Psoas muscle (tissue), 8 donors: ENCODE results near the gene C17orf113. TPM values are rescaled to one million over a fixed set of nuclear protein-coding genes. Genes with fewer than 3 reads are reported as not detected.

Experiments
- ATAC-seq, 4 donors: fragments of 200-7000 bp; cut with Tn5 transposase; one replicate each; pipeline ENCODE4 v1.9.1; 2020; ENCODE audit warnings: moderate library complexity in 3 of 4, mild to moderate bottlenecking in 2 of 4
- DNase-seq, 2 donors: peaks; one replicate each; pipeline ENCODE4 v3.0.0-alpha.2; 2020
- H3K27ac ChIP-seq: fragments of 200-600 bp; one replicate; pipeline ENCODE4 v1.8.0; 2022
- H3K27me3 ChIP-seq, 3 donors: fragments of 200-600 bp in 1 of 3; one replicate each; pipeline versions ENCODE4 v1.6.1 to v1.8.0; 2013 to 2022; ENCODE audit warnings: low read length in 2 of 3, mild to moderate bottlenecking in 2 of 3, moderate library complexity in 1 of 3; ENCODE audit not compliant: insufficient read depth in 3 of 3
- H3K36me3 ChIP-seq, 2 donors: fragments of 200-600 bp in 1 of 2; one replicate each; pipeline versions ENCODE4 v1.6.1 to v1.8.0; 2013 to 2022; ENCODE audit warnings: low read depth in 1 of 2, mild to moderate bottlenecking in 1 of 2, moderate library complexity in 1 of 2; ENCODE audit not compliant: insufficient read depth in 1 of 2
- H3K4me1 ChIP-seq: fragments of 200-600 bp; one replicate; pipeline ENCODE4 v1.8.0; 2022
- H3K4me3 ChIP-seq: fragments of 200-600 bp; one replicate; pipeline ENCODE4 v1.8.0; 2022; ENCODE audit warnings: mild to moderate bottlenecking
- H3K9me3 ChIP-seq: fragments of 200-600 bp; one replicate; pipeline ENCODE4 v1.8.0; 2022
- WGBS, 3 donors: extraction: QIAGEN DNeasy Blood & Tissue Kit; methylation state at CpG; one replicate each; pipeline versions ENCODE4 v1.1.6 to v1.1.7; 2013; 5-methylcytosine and 5-hydroxymethylcytosine counted together
- intact Hi-C, 2 donors: fragments of 100-400 bp; cut with DNase I; formaldehyde crosslinking; loops; one replicate each; pipeline versions ENCODE4 v1.11.0 to v1.14.2; 2022
- polyA plus RNA-seq, 3 donors: library from polyadenylated mRNA; stranded (reverse); fragments of 200-250 nt; gene quantifications; one replicate each; pipeline ENCODE4 v1.2.3, GENCODE V29; 2013
- total RNA-seq, 4 donors: library from RNA; stranded (reverse); fragmentation: NEBNext Ultra II Directional in 2 of 4; extraction: Animal tissue kit (Norgen Biotek cat#: 25700) in 2 of 4; gene quantifications; one replicate each; pipeline versions ENCODE4 v1.2.1 to v1.2.4, GENCODE V29; 2021 to 2023
- TF ChIP-seq, protein P1 (sequence below): fragments of 200-600 bp; IDR thresholded peaks from one replicate; pipeline ENCODE4 v1.8.0; 2022; ENCODE audit warnings: antibody characterized with exemption
- donor health status: healthy with polysubstance abuse.
- donor health status: DM: no; HTN: no; CAD: no; lungs with moderate emphysema.
- donor health status: Bipolar disorder and iron deficiency.
- donor health status: healthy.
- donor health status: DM: yes; HTN: yes; CAD: no.
- donor health status: DM: no; HTN: no; CAD: no.
- donor health status: DM: no; HTN: no; CAD: no.
- donor health status: DM: yes; HTN: yes; CAD: no.

Gene C17orf113
- total and polyA plus RNA-seq, 7 donors, result 0.08 to 1.2 (median 0.56) TPM

- TF ChIP-seq, protein P1, sequence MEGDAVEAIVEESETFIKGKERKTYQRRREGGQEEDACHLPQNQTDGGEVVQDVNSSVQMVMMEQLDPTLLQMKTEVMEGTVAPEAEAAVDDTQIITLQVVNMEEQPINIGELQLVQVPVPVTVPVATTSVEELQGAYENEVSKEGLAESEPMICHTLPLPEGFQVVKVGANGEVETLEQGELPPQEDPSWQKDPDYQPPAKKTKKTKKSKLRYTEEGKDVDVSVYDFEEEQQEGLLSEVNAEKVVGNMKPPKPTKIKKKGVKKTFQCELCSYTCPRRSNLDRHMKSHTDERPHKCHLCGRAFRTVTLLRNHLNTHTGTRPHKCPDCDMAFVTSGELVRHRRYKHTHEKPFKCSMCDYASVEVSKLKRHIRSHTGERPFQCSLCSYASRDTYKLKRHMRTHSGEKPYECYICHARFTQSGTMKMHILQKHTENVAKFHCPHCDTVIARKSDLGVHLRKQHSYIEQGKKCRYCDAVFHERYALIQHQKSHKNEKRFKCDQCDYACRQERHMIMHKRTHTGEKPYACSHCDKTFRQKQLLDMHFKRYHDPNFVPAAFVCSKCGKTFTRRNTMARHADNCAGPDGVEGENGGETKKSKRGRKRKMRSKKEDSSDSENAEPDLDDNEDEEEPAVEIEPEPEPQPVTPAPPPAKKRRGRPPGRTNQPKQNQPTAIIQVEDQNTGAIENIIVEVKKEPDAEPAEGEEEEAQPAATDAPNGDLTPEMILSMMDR, result no peak
- no peaks in the 10 kb centered on the region for H3K9me3 ChIP-seq
- H3K4me1 ChIP-seq, result no peaks in the 10 kb centered on the region
- ATAC-seq (no peak), DNase-seq (no peak)
- WGBS, 3 donors, result 86 to 92% (median 90%) methylated on average over 8 of the region's 8 CpGs
- intact Hi-C loops, result no loop called here
- no peak overlapping the region for H3K27ac ChIP-seq
- no peaks in the 10 kb centered on the region for H3K27me3 ChIP-seq
- H3K4me3 ChIP-seq, result no peak overlapping the region
- H3K36me3 ChIP-seq, result no peaks in the 10 kb centered on the region
Observed at GRCh38 chr17:42088736-42089135, 38.3 kb upstream of the C17orf113 start.

DNA sequence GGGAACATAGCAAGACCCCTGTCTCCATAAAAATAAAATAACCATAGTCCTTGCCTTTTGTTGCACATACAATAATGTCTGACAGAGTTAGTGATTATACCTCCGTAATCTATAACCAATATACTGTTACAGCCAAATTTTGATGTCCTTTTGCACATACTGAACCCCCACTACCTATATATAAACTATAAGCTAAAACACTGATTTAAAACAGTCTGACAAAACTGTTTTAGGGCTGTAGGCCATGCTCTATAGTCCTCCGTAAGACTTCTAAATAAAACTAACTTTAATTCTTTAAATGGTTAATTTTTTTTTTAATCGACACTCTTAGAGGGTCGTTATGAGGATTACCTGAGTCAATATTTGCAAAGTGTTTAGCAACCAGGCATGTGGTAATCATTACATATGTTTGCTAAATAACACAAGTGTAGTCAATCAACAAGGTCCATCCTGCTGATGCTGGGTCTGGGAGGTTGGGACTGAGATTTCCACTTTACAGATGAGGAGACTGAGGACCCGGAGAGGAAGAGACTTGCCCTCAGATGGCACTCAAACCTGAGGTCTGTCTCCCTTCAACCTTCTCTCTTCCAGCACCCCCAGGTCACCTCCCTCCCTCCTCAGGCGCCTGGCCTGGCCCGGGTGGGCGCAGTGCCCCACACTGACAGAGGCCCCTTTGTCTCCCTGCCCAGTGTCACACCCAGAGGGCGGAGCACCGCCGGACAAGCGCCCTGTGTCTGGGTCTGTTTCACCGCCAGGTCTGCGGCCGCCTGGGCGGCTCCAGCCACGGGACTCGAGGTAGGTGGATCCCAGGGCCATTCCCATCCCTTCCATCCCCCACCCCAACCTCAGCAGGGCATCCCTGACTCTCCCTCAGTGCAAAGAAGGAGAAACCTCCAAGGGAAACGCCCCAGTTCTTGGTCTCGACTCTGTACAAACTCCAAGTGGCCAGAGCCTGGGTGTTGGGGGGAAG, 37.6 kb upstream of the C17orf113 start:
- no peak for DNase-seq
- WGBS, 3 donors, result 46 to 61% (median 53%) methylated on average over 19 to 20 of the region's 20 CpGs
- H3K9me3 ChIP-seq, result no peaks in the 10 kb centered on the region
- no peak overlapping the region for H3K27ac ChIP-seq
- ATAC-seq, result no peak
- intact Hi-C loops, result no loop called here
- H3K27me3 ChIP-seq, result no peaks in the 10 kb centered on the region
- H3K4me3 ChIP-seq, result no peak overlapping the region
- H3K36me3 ChIP-seq, result no peaks in the 10 kb centered on the region
- H3K4me1 ChIP-seq, result no peaks in the 10 kb centered on the region
- TF ChIP-seq, protein P1, result no peak

GRCh38 chr17:42087042-42087701, 36.8 kb upstream of the C17orf113 start:
- H3K27ac ChIP-seq, result no peak overlapping the region
- H3K4me1 ChIP-seq, result no peaks in the 10 kb centered on the region
- H3K36me3 ChIP-seq, result no peaks in the 10 kb centered on the region
- WGBS, 3 donors, result 76 to 82% (median 77%) methylated on average over 7 of the region's 7 CpGs
- H3K27me3 ChIP-seq, result no peaks in the 10 kb centered on the region
- no peak for DNase-seq
- TF ChIP-seq, protein P1, result no peak
- no peak overlapping the region for H3K4me3 ChIP-seq
- no peak for ATAC-seq
- H3K9me3 ChIP-seq, result no peaks in the 10 kb centered on the region
- intact Hi-C loops, result no loop called here

- intact Hi-C loops, result no loop called here
Observed at GRCh38 chr17:42081516-42082129, 31.2 kb upstream of the C17orf113 start.

More at GRCh38 chr17:42081516-42082129, 31.2 kb upstream of the C17orf113 start:
- ATAC-seq, result no peak
- Histone ChIP-seq H3K4me1 (peaks cover 19% of the 10 kb centered on the region), H3K27me3 (no peaks in the 10 kb centered on the region), H3K27ac (no peak overlapping the region), H3K36me3 (no peaks in the 10 kb centered on the region), H3K9me3 (no peaks in the 10 kb centered on the region), H3K4me3 (no peak overlapping the region)
- WGBS, 3 donors, result 88 to 90% (median 90%) methylated on average over 9 of the region's 9 CpGs
- DNase-seq, result no peak
- TF ChIP-seq, protein P1, result no peak
